Measurements from ENCODE around the gene RHOC.

RHOC gene

DNA sequence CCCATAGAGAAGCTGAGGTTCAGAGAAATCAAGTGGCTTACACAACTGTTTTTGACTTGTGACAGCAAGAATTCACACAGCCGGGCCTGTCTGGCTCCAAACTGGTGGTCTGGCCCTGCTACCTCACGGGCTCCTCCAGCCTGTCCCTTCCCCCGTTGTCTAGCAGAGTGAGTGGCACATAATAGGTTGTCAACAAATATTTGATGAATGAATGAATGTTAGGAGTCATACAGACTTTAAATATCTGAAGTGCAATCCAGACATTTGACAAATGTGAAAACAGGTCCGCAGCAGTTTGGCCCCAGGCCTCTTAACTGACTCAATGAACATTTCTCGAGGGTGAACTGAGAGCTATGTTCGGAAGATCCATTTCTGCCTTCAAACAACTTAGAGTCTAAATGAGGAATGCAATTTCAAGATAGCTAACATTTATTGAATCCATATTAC is 1.1 kb upstream of the RHOC start:
- no peak for DNase-seq (ENCODE audit: low spot score)
- peak overlapping the region; percentile 96 for H3K27ac ChIP-seq
- ChIA-PET POLR2A (ENCODE audit: low non-redundant PET) (no interaction called here), CTCF (interaction anchor here (0.6 to 1.4 kb wide), 9 partner anchors 9 to 619 kb away, joined by 3 to 5 read pairs (median 4); partner anchors contain the start of gene MOV10)
- no peak for TF ChIP-seq CTCF (conservative IDR thresholded peaks at IDR 0.05; ENCODE audit: low read depth)

GRCh38 chr1:112707221-112708001 is 484 bp upstream of the RHOC start:
- H3K27ac ChIP-seq, result peak overlapping the region; percentile 96
- DNase-seq (ENCODE audit: low spot score), result peak; percentile 89
- peak; percentile 93 for TF ChIP-seq CTCF (conservative IDR thresholded peaks at IDR 0.05; ENCODE audit: low read depth)
- ChIA-PET POLR2A (ENCODE audit: low non-redundant PET) (interaction anchor here (1.0 kb wide), 1 partner anchor 32 kb away, joined by 3 read pairs; the partner anchor contains the start of gene MOV10), CTCF (interaction anchor here (0.6 to 1.4 kb wide), 11 partner anchors 8 to 619 kb away, joined by 3 to 5 read pairs (median 4); partner anchors contain the start of genes MOV10 and PPM1J)

DNA sequence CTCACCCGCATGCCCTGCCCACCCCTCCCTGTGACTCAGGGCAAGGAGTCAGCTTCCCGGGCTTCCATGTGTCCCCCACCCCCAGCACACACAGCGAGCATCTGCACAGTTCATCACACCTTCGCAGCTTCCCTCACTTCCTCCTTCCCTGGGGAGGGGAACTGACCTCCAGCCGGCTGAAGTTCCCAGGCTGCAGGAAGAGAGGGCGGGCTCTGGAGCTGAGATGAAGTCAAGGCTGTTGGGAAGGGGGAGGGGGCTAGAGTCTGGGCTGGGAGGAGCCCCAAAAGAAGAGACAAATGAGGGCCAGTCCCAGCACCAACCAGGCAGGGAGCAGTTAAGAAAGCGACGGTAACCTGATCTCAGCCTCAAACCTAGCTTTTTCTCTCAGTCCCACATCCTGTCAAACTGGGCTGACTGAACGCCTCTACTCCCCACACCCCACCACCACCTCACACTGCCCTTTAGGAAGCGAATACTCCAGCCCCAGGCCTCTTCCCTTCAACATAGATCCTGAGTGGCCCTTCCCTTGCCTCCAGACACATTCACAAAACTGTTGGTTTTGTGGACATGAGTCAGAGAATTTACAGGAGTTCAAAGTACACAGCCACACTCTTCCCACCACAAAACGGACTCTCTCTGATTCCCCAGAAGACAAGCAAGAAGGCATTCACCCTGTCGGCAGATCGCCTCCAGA is 1.8 kb downstream of the RHOC start:
- no peak for TF ChIP-seq CTCF (conservative IDR thresholded peaks at IDR 0.05; ENCODE audit: low read depth)

GRCh38 chr1:112704391-112704933 is 2.5 kb downstream of the RHOC start:
- H3K27ac ChIP-seq, result peak overlapping the region; percentile 96
- POLR2A ChIA-PET (ENCODE audit: low non-redundant PET), result interaction anchor here (0.6 to 1.6 kb wide), 2 partner anchors 30 to 86 kb away, joined by 5 to 9 read pairs; partner anchors contain the start of genes MOV10 and ST7L
- CTCF ChIA-PET, result interaction anchor here (0.6 to 0.7 kb wide), 2 partner anchors 93 to 334 kb away, joined by 3 to 4 read pairs; no protein-coding TSS in a partner anchor
- DNase-seq (ENCODE audit: low spot score), result no peak
- TF ChIP-seq CTCF (conservative IDR thresholded peaks at IDR 0.05; ENCODE audit: low read depth), result no peak

More for the DNA sequence above, 1.8 kb downstream of the RHOC start:
- peak overlapping the region; percentile 96 for H3K27ac ChIP-seq
- CTCF ChIA-PET, result interaction anchor here (0.6 to 0.7 kb wide), 2 partner anchors 92 to 335 kb away, joined by 3 to 4 read pairs; no protein-coding TSS in a partner anchor
- DNase-seq (ENCODE audit: low spot score), result peak; percentile 91
- POLR2A ChIA-PET (ENCODE audit: low non-redundant PET), result interaction anchor here (0.6 to 1.6 kb wide), 2 partner anchors 30 to 86 kb away, joined by 5 to 9 read pairs; partner anchors contain the start of genes MOV10 and ST7L

- CTCF ChIA-PET, result interaction anchor here (0.6 kb wide), 1 partner anchor 388 kb away, joined by 3 read pairs; no protein-coding TSS in a partner anchor
- peak overlapping the region; percentile 96 for H3K27ac ChIP-seq
- no peak for DNase-seq (ENCODE audit: low spot score)
- POLR2A ChIA-PET (ENCODE audit: low non-redundant PET), result interaction anchor here (1.6 kb wide), 1 partner anchor 29 kb away, joined by 9 read pairs; the partner anchor contains the start of gene MOV10
- TF ChIP-seq CTCF (conservative IDR thresholded peaks at IDR 0.05; ENCODE audit: low read depth), result no peak
These were observed 3.2 kb downstream of the RHOC start for GRCh38 chr1:112703706-112704105.
